Measurements from ENCODE around the gene CCNDBP1. TPM values are rescaled to one million over a fixed set of nuclear protein-coding genes. Genes with fewer than 3 reads are reported as not detected.
"Not testable (repeated sequence)": the region's sequence is repeated elsewhere in the genome, so short reads cannot be mapped to it uniquely, and the experiment has no call there.

The CCNDBP1 gene
- polyA plus RNA-seq, 1 experiment = 76.5 TPM

- TF ChIP-seq, protein P1, sequence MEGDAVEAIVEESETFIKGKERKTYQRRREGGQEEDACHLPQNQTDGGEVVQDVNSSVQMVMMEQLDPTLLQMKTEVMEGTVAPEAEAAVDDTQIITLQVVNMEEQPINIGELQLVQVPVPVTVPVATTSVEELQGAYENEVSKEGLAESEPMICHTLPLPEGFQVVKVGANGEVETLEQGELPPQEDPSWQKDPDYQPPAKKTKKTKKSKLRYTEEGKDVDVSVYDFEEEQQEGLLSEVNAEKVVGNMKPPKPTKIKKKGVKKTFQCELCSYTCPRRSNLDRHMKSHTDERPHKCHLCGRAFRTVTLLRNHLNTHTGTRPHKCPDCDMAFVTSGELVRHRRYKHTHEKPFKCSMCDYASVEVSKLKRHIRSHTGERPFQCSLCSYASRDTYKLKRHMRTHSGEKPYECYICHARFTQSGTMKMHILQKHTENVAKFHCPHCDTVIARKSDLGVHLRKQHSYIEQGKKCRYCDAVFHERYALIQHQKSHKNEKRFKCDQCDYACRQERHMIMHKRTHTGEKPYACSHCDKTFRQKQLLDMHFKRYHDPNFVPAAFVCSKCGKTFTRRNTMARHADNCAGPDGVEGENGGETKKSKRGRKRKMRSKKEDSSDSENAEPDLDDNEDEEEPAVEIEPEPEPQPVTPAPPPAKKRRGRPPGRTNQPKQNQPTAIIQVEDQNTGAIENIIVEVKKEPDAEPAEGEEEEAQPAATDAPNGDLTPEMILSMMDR (IDR thresholded peaks at IDR 0.05; ENCODE audit: insufficient read depth, low read depth, low read length) = no peak
- no peak for DNase-seq (ENCODE audit: low read depth)
- Histone ChIP-seq H3K4me3 (ENCODE audit: low read depth, low read length) (no peak overlapping the region), H3K27me3 (ENCODE audit: control insufficient read depth, insufficient read depth, low read length) (no peaks in the 10 kb centered on the region), H3K36me3 (ENCODE audit: control insufficient read depth, insufficient read depth, low read length) (no peaks in the 10 kb centered on the region; the same call in 1 of the 2 replicates)
- ChIA-PET CTCF (interaction anchor here (0.9 kb wide), 1 partner anchor 57 kb away, joined by 3 read pairs; no protein-coding TSS in a partner anchor), POLR2A (no interaction called here)
These were observed 16.8 kb upstream of the CCNDBP1 start for GRCh38 chr15:43168192-43169107.

- no peak for DNase-seq (ENCODE audit: low read depth)
- Histone ChIP-seq H3K27me3 (ENCODE audit: control insufficient read depth, insufficient read depth, low read length) (no peaks in the 10 kb centered on the region), H3K4me3 (ENCODE audit: low read depth, low read length) (no peak overlapping the region), H3K36me3 (ENCODE audit: control insufficient read depth, insufficient read depth, low read length) (no peaks in the 10 kb centered on the region; the same call in 1 of the 2 replicates)
- TF ChIP-seq, protein P1 (IDR thresholded peaks at IDR 0.05; ENCODE audit: insufficient read depth, low read depth, low read length) = no peak
- ChIA-PET POLR2A (interaction anchor here (0.5 kb wide), 1 partner anchor 14 kb away, joined by 3 read pairs; no protein-coding TSS in a partner anchor), CTCF (interaction anchor here (0.7 kb wide), 1 partner anchor 96 kb away, joined by 3 read pairs; no protein-coding TSS in a partner anchor)
These were observed 15.3 kb upstream of the CCNDBP1 start for GRCh38 chr15:43169888-43170287.

GRCh38 chr15:43175656-43176309 is 9.4 kb upstream of the CCNDBP1 start:
- DNase-seq (ENCODE audit: low read depth); H3K4me3 ChIP-seq (ENCODE audit: low read depth, low read length); POLR2A ChIA-PET; H3K27me3 ChIP-seq (ENCODE audit: control insufficient read depth, insufficient read depth, low read length); H3K36me3 ChIP-seq (ENCODE audit: control insufficient read depth, insufficient read depth, low read length); CTCF ChIA-PET: not testable (repeated sequence)

DNA sequence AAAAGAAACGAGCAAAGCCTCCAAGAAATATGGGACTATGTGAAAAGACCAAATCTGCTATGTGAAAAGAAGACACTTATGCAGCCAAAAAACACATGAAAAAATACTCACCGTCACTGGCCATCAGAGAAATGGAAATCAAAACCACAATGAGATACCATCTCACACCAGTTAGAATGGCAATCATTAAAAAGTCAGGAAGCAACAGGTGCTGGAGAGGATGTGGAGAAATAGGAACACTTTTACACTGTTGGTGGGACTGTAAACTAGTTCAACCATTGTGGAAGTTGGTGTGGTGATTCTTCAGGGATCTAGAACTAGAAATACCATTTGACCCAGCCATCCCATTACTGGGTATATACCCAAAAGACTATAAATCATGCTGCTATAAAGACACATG is 8.1 kb upstream of the CCNDBP1 start:
- H3K4me3 ChIP-seq (ENCODE audit: low read depth, low read length); CTCF ChIA-PET; H3K27me3 ChIP-seq (ENCODE audit: control insufficient read depth, insufficient read depth, low read length); POLR2A ChIA-PET; DNase-seq (ENCODE audit: low read depth); H3K36me3 ChIP-seq (ENCODE audit: control insufficient read depth, insufficient read depth, low read length): not testable (repeated sequence)

DNA sequence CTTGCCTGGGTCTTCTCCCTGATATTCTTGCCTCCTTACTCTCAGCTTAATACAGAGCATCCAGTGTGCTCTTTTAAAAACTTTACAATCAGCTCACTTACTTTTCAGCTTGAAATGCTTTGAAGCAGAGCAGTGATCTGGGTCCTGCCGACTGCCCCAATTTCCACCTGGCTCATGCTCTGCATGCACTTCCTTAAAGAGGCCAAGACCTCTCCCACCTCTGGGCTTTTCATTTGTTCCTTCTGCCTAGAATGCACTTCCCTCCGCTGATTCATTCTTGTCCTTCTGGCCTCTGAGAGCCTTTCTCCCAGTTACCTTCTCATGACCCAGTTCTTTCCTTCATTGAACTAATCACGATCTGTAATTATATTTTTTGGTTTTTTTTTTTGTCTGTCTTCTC is 1.9 kb upstream of the CCNDBP1 start:
- POLR2A ChIA-PET = interaction anchor here (0.6 kb wide), 1 partner anchor 95 kb away, joined by 3 read pairs; no protein-coding TSS in a partner anchor
- TF ChIP-seq, protein P1 (IDR thresholded peaks at IDR 0.05; ENCODE audit: insufficient read depth, low read depth, low read length) = no peak
- Histone ChIP-seq H3K27me3 (ENCODE audit: control insufficient read depth, insufficient read depth, low read length) (no peaks in the 10 kb centered on the region), H3K36me3 (ENCODE audit: control insufficient read depth, insufficient read depth, low read length) (no peaks in the 10 kb centered on the region), H3K4me3 (ENCODE audit: low read depth, low read length) (no peak overlapping the region)
- DNase-seq (ENCODE audit: low read depth) = no peak
- CTCF ChIA-PET = interaction anchor here (1.0 to 4.7 kb wide), 4 partner anchors 10 to 103 kb away, joined by 4 to 30 read pairs (median 5); no protein-coding TSS in a partner anchor
